Panc1 (cell line): ENCODE data around the gene UBR2. TPM values are rescaled to one million over a fixed set of nuclear protein-coding genes. Genes with fewer than 3 reads are reported as not detected.
"Not testable (repeated sequence)": the region's sequence is repeated elsewhere in the genome, so short reads cannot be mapped to it uniquely, and the experiment has no call there.

Source experiments
- ATAC-seq: fragments of 200-7000 bp; cut with Tn5 transposase; 2 replicates; pipeline ENCODE4 v1.9.1; 2020; ENCODE audit warnings: mild to moderate bottlenecking, moderate library complexity
- BruUV-seq: library from RNA; stranded (reverse); fragments of 400-500 nt; replicated peaks from 2 replicates; lab custom pipeline; 2021; lab: Mats Ljungman, UMichigan
- CTCF ChIA-PET: fragments of 300-600 bp; sonication (Branson Sonifier 250); formaldehyde crosslinking; loops from one replicate; lab custom pipeline; 2022; ENCODE audit warnings: antibody characterized with exemption; lab: Charles Lee
- POLR2A ChIA-PET: fragments of 300-600 bp; sonication (Branson Sonifier 250); formaldehyde crosslinking; loops from one replicate; lab custom pipeline; 2022; ENCODE audit warnings: antibody characterized with exemption; lab: Charles Lee
- DNase-seq: peaks from one replicate; pipeline ENCODE4 v3.0.0-alpha.2; 2010; ENCODE audit warnings: low read depth, low spot score
- H3K27ac ChIP-seq: 2 replicates; pipeline ENCODE4 v1.5.1; 2011; ENCODE audit warnings: mild to moderate bottlenecking, low read length, inconsistent platforms
- H3K27me3 ChIP-seq: fragments of 200-500 bp; sonication (Bioruptor generic); 2 replicates; pipeline ENCODE4 v1.6.0; 2014; ENCODE audit warnings: low read length, inconsistent platforms; ENCODE audit not compliant: control insufficient read depth, insufficient read depth
- H3K36me3 ChIP-seq: fragments of 200-500 bp; sonication (Bioruptor generic); 2 replicates; pipeline ENCODE4 v1.5.1; 2014; ENCODE audit warnings: inconsistent platforms, mild to moderate bottlenecking, low read length, moderate library complexity; ENCODE audit not compliant: control insufficient read depth, insufficient read depth
- H3K4me1 ChIP-seq: 2 replicates; pipeline ENCODE4 v1.5.1; 2011; ENCODE audit warnings: inconsistent platforms, mild to moderate bottlenecking, low read length, moderate library complexity; ENCODE audit not compliant: control insufficient read depth, insufficient read depth
- H3K4me3 ChIP-seq, 2 experiments: 2 replicates each; pipeline ENCODE4 v1.5.1; 2011 to 2012; ENCODE audit warnings: low read depth in 2 of 2, low read length in 2 of 2, mild to moderate bottlenecking in 2 of 2, inconsistent platforms in 1 of 2, moderate library complexity in 1 of 2
- H3K9me3 ChIP-seq: fragments of 200-500 bp; sonication (Bioruptor generic); 2 replicates; pipeline ENCODE4 v1.5.1; 2014; ENCODE audit warnings: low read depth, mild to moderate bottlenecking, inconsistent platforms, low read length, moderate library complexity; ENCODE audit not compliant: control insufficient read depth, insufficient read depth
- POLR2AphosphoS5 ChIP-seq: IDR thresholded peaks from 2 replicates; pipeline ENCODE4 v1.6.1; 2012; ENCODE audit warnings: mild to moderate bottlenecking, low read depth, low read length, moderate library complexity
- REST ChIP-seq, 2 experiments: IDR thresholded peaks; 2 replicates each; pipeline ENCODE4 v1.6.1; 2011 to 2012; ENCODE audit warnings: low read depth in 2 of 2, control low read depth in 1 of 2, low read length in 1 of 2, mild to moderate bottlenecking in 1 of 2, moderate library complexity in 1 of 2; ENCODE audit not compliant: insufficient read depth in 1 of 2
- SIN3A ChIP-seq: IDR thresholded peaks from 2 replicates; pipeline ENCODE4 v1.6.1; 2012; ENCODE audit warnings: low read depth, mild to moderate bottlenecking, low read length, moderate library complexity, borderline replicate concordance; ENCODE audit not compliant: insufficient read depth
- TCF7L2 ChIP-seq: IDR thresholded peaks from 2 replicates; pipeline ENCODE4 v1.6.1; 2011; ENCODE audit warnings: mild to moderate bottlenecking, low read depth, low read length, inconsistent platforms
- in situ Hi-C: cut with HindIII; loops from 2 replicates; pipeline ENCODE4 v1.10.0; 2016; ENCODE audit warnings: low sequenced_read_pairs, low pct_unique_long_range_greater_than_20kb
- intact Hi-C: fragments of 100-400 bp; cut with micrococcal nuclease; formaldehyde crosslinking; loops from one replicate; pipeline ENCODE4 v1.10.0; 2022; ENCODE audit not compliant: unreplicated experiment
- total RNA-seq: library from RNA; stranded (reverse); gene quantifications from one replicate; pipeline ENCODE4 v1.2.1, GENCODE V29; 2021; ENCODE audit not compliant: unreplicated experiment
- TF ChIP-seq, protein P1 (sequence below): fragments of 450-650 bp; IDR thresholded peaks from 2 replicates; pipeline ENCODE4 v1.5.1; 2017; ENCODE audit warnings: mild to moderate bottlenecking

UBR2 gene
- total RNA-seq, 1 experiment from 2014 or later, result 19.1 TPM

DNA sequence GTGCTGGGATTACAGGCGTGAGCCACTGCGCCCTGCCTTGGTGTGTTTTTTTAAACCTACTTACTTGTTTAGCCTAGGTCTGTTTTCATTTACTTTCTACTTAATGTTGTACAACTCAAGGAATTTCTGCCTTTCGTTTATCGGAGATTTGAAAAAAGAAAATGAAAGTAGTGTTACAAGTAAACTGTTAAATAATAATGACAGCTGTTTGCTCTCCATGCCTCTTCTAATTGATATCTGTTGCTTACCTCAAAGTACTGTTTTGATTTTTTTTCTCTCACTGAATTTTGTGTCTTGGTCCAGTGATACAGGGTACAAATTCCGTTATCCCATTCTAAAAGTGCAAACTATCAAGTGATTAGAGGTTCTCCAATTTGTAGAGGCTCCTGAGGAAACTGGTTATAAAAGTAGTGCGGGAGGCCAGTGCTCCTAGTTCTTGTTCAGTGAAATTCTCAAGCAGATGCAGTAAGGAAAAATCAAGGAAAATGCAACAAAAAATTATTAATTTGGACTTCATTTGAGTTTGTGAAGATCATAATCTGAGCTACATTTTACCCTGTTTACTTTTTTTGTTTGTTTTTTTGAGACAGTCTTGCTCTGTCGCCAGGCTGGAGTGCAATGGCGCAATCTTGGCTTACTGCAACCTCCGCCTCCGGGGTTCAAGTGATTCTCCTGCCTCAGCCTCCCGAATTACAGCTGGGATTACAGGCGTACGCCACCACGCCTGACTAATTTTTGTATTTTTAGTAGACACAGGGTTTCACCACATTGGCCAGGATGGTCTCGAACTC lies 2.2 kb downstream of the UBR2 start (continued):
- no peak for TF ChIP-seq POLR2AphosphoS5

GRCh38 chr6:42566614-42567208 lies 2.9 kb downstream of the UBR2 start:
- in situ Hi-C loops (no loop called here), intact Hi-C loops (no loop called here)
- no TSS peak for BruUV-seq
- ATAC-seq (no peak), DNase-seq (no peak)
- POLR2A ChIA-PET, result no interaction called here
- Histone ChIP-seq H3K4me3 (no peak overlapping the region), H3K27ac (0 out of 2 replicates have a peak overlapping the region, but pooled peaks have one; percentile 27), H3K4me1 (peaks cover 20% of the 10 kb centered on the region), H3K9me3 (no peaks in the 10 kb centered on the region), H3K27me3 (no peaks in the 10 kb centered on the region), H3K36me3 (no peaks in the 10 kb centered on the region; the same call in 1 of the 2 replicates)
- TF ChIP-seq TCF7L2 (no peak), SIN3A (no peak), POLR2AphosphoS5 (no peak), REST (IDR thresholded peaks at IDR 0.05; ENCODE audit: insufficient read depth in 1 of 2, low read depth in 2 of 2, low read length in 1 of 2) (no peak)
- TF ChIP-seq, protein P1, sequence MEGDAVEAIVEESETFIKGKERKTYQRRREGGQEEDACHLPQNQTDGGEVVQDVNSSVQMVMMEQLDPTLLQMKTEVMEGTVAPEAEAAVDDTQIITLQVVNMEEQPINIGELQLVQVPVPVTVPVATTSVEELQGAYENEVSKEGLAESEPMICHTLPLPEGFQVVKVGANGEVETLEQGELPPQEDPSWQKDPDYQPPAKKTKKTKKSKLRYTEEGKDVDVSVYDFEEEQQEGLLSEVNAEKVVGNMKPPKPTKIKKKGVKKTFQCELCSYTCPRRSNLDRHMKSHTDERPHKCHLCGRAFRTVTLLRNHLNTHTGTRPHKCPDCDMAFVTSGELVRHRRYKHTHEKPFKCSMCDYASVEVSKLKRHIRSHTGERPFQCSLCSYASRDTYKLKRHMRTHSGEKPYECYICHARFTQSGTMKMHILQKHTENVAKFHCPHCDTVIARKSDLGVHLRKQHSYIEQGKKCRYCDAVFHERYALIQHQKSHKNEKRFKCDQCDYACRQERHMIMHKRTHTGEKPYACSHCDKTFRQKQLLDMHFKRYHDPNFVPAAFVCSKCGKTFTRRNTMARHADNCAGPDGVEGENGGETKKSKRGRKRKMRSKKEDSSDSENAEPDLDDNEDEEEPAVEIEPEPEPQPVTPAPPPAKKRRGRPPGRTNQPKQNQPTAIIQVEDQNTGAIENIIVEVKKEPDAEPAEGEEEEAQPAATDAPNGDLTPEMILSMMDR, result no peak
- CTCF ChIA-PET, result interaction anchor here (1.1 kb wide), 1 partner anchor 19 kb away, joined by 4 read pairs; no protein-coding TSS in a partner anchor

- ATAC-seq, H3K36me3 ChIP-seq, POLR2A ChIA-PET, DNase-seq, H3K9me3 ChIP-seq, H3K27me3 ChIP-seq, BruUV-seq, intact Hi-C loops, in situ Hi-C loops, H3K4me3 ChIP-seq, H3K27ac ChIP-seq: not testable (repeated sequence)
- H3K4me1 ChIP-seq, result peaks cover 20% of the 10 kb centered on the region
- CTCF ChIA-PET, result interaction anchor here (1.1 kb wide), 1 partner anchor 19 kb away, joined by 4 read pairs; no protein-coding TSS in a partner anchor
Measured at GRCh38 chr6:42567237-42567636, 3.4 kb downstream of the UBR2 start.
